Measurements from ENCODE around the gene ZNF317. TPM values are rescaled to one million over a fixed set of nuclear protein-coding genes. Genes with fewer than 3 reads are reported as not detected.
"Not testable (repeated sequence)": the region's sequence is repeated elsewhere in the genome, so short reads cannot be mapped to it uniquely, and the experiment has no call there.

The ZNF317 gene
- total RNA-seq, 1 donor from 2014 or later, result 25.4 TPM

GRCh38 chr19:9189535-9189934 is 49.3 kb downstream of the ZNF317 start:
- intact Hi-C loops (cut with DNase I), result no loop called here
- no peaks in the 10 kb centered on the region for H3K27me3 ChIP-seq (ENCODE audit: low read depth)
- H3K4me3 ChIP-seq, result no peak overlapping the region
- H3K4me1 ChIP-seq, result no peaks in the 10 kb centered on the region
- no peaks in the 10 kb centered on the region for H3K9me3 ChIP-seq
- no peak for TF ChIP-seq CTCF (IDR thresholded peaks at IDR 0.05)
- no peak overlapping the region for H3K27ac ChIP-seq
- no peak for ATAC-seq
- no peak for DNase-seq
- H3K36me3 ChIP-seq, result no peaks in the 10 kb centered on the region

GRCh38 chr19:9198044-9198443 is 57.8 kb downstream of the ZNF317 start:
- H3K4me3 ChIP-seq; H3K27me3 ChIP-seq (ENCODE audit: low read depth); H3K36me3 ChIP-seq; intact Hi-C loops (cut with DNase I); DNase-seq; H3K9me3 ChIP-seq; H3K4me1 ChIP-seq; ATAC-seq; H3K27ac ChIP-seq: not testable (repeated sequence)

GRCh38 chr19:9205501-9206113 is 65.4 kb downstream of the ZNF317 start:
- Histone ChIP-seq H3K27me3 (ENCODE audit: low read depth) (no peaks in the 10 kb centered on the region), H3K9me3 (no peaks in the 10 kb centered on the region), H3K4me3 (peak overlapping the region; percentile 22), H3K4me1 (no peaks in the 10 kb centered on the region), H3K36me3 (no peaks in the 10 kb centered on the region), H3K27ac (no peak overlapping the region)
- peak; percentile 92 for TF ChIP-seq CTCF (IDR thresholded peaks at IDR 0.05)
- intact Hi-C loops (cut with DNase I), result no loop called here
- DNase-seq (peak; percentile 76), ATAC-seq (peak; percentile 73 to 74)

Other genes with a start within 250 kb of the ZNF317 start
- 2.2 TPM for gene MUC16, start 130.0 kb upstream of the ZNF317 start, total RNA-seq
- not detected for gene OR1M1, start 53.3 kb upstream of the ZNF317 start, total RNA-seq
- gene OR7G2, start 32.9 kb upstream of the ZNF317 start, total RNA-seq, result not detected
- gene OR7G1, start 24.6 kb upstream of the ZNF317 start, total RNA-seq, result not detected
- not detected for gene OR7G3, start 13.4 kb upstream of the ZNF317 start, total RNA-seq
- gene OR7D2, start 38.6 kb downstream of the ZNF317 start, total RNA-seq, result 0.59 TPM
- not detected for gene OR7D4, start 79.2 kb downstream of the ZNF317 start, total RNA-seq
- gene OR7E24, start 110.5 kb downstream of the ZNF317 start, total RNA-seq, result not detected
- gene ZNF699, start 169.4 kb downstream of the ZNF317 start, total RNA-seq, result 9.0 TPM
- 20.2 TPM for gene ZNF559, start 183.8 kb downstream of the ZNF317 start, total RNA-seq
- gene ZNF177, start 222.6 kb downstream of the ZNF317 start, total RNA-seq, result 2.2 TPM

Measured in lower lobe of right lung (tissue), 2 donors.